ENCODE results near the gene CDC37.
A peak's percentile ranks its signal among the peaks of the same experiment; 100 is the strongest.

CDC37 gene

GRCh38 chr19:10432736-10433130 is 29.4 kb upstream of the CDC37 start:
- no peak overlapping the region for H3K27ac ChIP-seq
- no peak for TF ChIP-seq CTCF (conservative IDR thresholded peaks at IDR 0.05)

GRCh38 chr19:10431943-10432735 is 28.8 kb upstream of the CDC37 start:
- TF ChIP-seq CTCF (conservative IDR thresholded peaks at IDR 0.05), result no peak

GRCh38 chr19:10431254-10431942 is 28.1 kb upstream of the CDC37 start:
- no peak overlapping the region for H3K27ac ChIP-seq
- TF ChIP-seq CTCF (conservative IDR thresholded peaks at IDR 0.05), result no peak

More at GRCh38 chr19:10431943-10432735, 28.8 kb upstream of the CDC37 start:
- no peak overlapping the region for H3K27ac ChIP-seq

- no peak overlapping the region for H3K27ac ChIP-seq
- no peak for TF ChIP-seq CTCF (conservative IDR thresholded peaks at IDR 0.05)
Measured at GRCh38 chr19:10430505-10431253, 27.3 kb upstream of the CDC37 start.

- no peak for TF ChIP-seq CTCF (conservative IDR thresholded peaks at IDR 0.05)
- H3K27ac ChIP-seq, result no peak overlapping the region
Measured at GRCh38 chr19:10428996-10429381, 25.6 kb upstream of the CDC37 start.

- TF ChIP-seq CTCF (conservative IDR thresholded peaks at IDR 0.05), result no peak
- no peak overlapping the region for H3K27ac ChIP-seq
Measured at GRCh38 chr19:10427169-10427568, 23.8 kb upstream of the CDC37 start.

GRCh38 chr19:10424011-10424637 is 20.8 kb upstream of the CDC37 start:
- no peak overlapping the region for H3K27ac ChIP-seq
- peak; percentile 91 for TF ChIP-seq CTCF (conservative IDR thresholded peaks at IDR 0.05)

All from VCaP (cell line).